PFSK-1 (cell line): Measurements from ENCODE around the gene ARHGAP6.

Source experiments
- FOXP2 ChIP-seq: optimal IDR thresholded peaks from 2 replicates; pipeline ENCODE3; 2011; ENCODE audit warnings: borderline replicate concordance, control low read depth, inconsistent platforms; ENCODE audit not compliant: insufficient read depth; ENCODE audit errors: extremely low read length, extremely low read depth
- POLR2AphosphoS5 ChIP-seq: IDR thresholded peaks from 2 replicates; pipeline ENCODE4 v1.6.1; 2012; ENCODE audit warnings: low read depth, mild to moderate bottlenecking, control low read depth, low read length, moderate library complexity
- REST ChIP-seq, 2 experiments: IDR thresholded peaks; 2 replicates each; pipeline versions ENCODE4 v1.6.1 to v1.8.0; 2011 to 2012; ENCODE audit warnings: low read depth in 2 of 2, low read length in 2 of 2, control low read depth in 1 of 2, inconsistent platforms in 1 of 2, mild to moderate bottlenecking in 1 of 2, moderate library complexity in 1 of 2; ENCODE audit not compliant: insufficient read depth in 1 of 2
- SIN3A ChIP-seq: IDR thresholded peaks from 2 replicates; pipeline ENCODE4 v1.6.1; 2012; ENCODE audit warnings: mild to moderate bottlenecking, low read length, moderate library complexity, borderline replicate concordance; ENCODE audit not compliant: insufficient read depth
- TAF1 ChIP-seq: IDR thresholded peaks from 2 replicates; pipeline ENCODE4 v1.6.1; 2012; ENCODE audit warnings: low read length, control low read depth, borderline replicate concordance; ENCODE audit not compliant: insufficient read depth

The ARHGAP6 gene

GRCh38 chrX:11702420-11702819 lies 36.7 kb upstream of the ARHGAP6 start:
- no peak for TF ChIP-seq TAF1
- TF ChIP-seq FOXP2, result no peak
- TF ChIP-seq SIN3A, result no peak
- no peak for TF ChIP-seq POLR2AphosphoS5
- TF ChIP-seq REST (IDR thresholded peaks at IDR 0.05; ENCODE audit: insufficient read depth in 1 of 2, low read depth in 2 of 2, low read length in 2 of 2), result no peak

- TF ChIP-seq TAF1, result no peak
- TF ChIP-seq FOXP2, result no peak
- TF ChIP-seq REST (IDR thresholded peaks at IDR 0.05; ENCODE audit: insufficient read depth in 1 of 2, low read depth in 2 of 2, low read length in 2 of 2), result no peak
- no peak for TF ChIP-seq POLR2AphosphoS5
- TF ChIP-seq SIN3A, result no peak
Observed at GRCh38 chrX:11698702-11699101, 33.0 kb upstream of the ARHGAP6 start.

- TF ChIP-seq REST (IDR thresholded peaks at IDR 0.05; ENCODE audit: insufficient read depth in 1 of 2, low read depth in 2 of 2, low read length in 2 of 2) (no peak), SIN3A (no peak), POLR2AphosphoS5 (no peak), FOXP2 (no peak), TAF1 (no peak)
Observed at GRCh38 chrX:11688201-11688600, 22.5 kb upstream of the ARHGAP6 start.

- no peak for TF ChIP-seq REST (IDR thresholded peaks at IDR 0.05; ENCODE audit: insufficient read depth in 1 of 2, low read depth in 2 of 2, low read length in 2 of 2)
- TF ChIP-seq TAF1, result no peak
- no peak for TF ChIP-seq FOXP2
- TF ChIP-seq POLR2AphosphoS5, result no peak
- TF ChIP-seq SIN3A, result no peak
Observed at GRCh38 chrX:11687157-11687556, 21.4 kb upstream of the ARHGAP6 start.

GRCh38 chrX:11683057-11683456 lies 17.3 kb upstream of the ARHGAP6 start:
- no peak for TF ChIP-seq FOXP2
- no peak for TF ChIP-seq REST (IDR thresholded peaks at IDR 0.05; ENCODE audit: insufficient read depth in 1 of 2, low read depth in 2 of 2, low read length in 2 of 2)
- no peak for TF ChIP-seq SIN3A
- TF ChIP-seq TAF1, result no peak
- TF ChIP-seq POLR2AphosphoS5, result no peak
